HEK293 (cell line): ENCODE data around the gene DOK6.

Source experiments
- ZNF341 ChIP-seq: fragments of 450-650 bp; formaldehyde crosslinking; IDR thresholded peaks from 2 replicates; pipeline ENCODE4; 2016; ENCODE audit warnings: low read depth, missing biosample characterization, missing genetic modification characterization
- TF ChIP-seq, protein P1 (sequence below): fragments of 450-650 bp; formaldehyde crosslinking; IDR thresholded peaks from 2 replicates; pipeline ENCODE4 v1.5.1; 2016; ENCODE audit warnings: missing biosample characterization, missing genetic modification characterization
- TF ChIP-seq, protein P2 (sequence below): fragments of 450-650 bp; formaldehyde crosslinking; IDR thresholded peaks from 2 replicates; pipeline ENCODE4 v1.5.1; 2016; ENCODE audit warnings: missing biosample characterization, missing genetic modification characterization
- TF ChIP-seq, protein P3 (sequence below): fragments of 450-650 bp; formaldehyde crosslinking; IDR thresholded peaks from 2 replicates; pipeline ENCODE4 v1.5.1; 2016; ENCODE audit warnings: missing biosample characterization, missing genetic modification characterization

DNA sequence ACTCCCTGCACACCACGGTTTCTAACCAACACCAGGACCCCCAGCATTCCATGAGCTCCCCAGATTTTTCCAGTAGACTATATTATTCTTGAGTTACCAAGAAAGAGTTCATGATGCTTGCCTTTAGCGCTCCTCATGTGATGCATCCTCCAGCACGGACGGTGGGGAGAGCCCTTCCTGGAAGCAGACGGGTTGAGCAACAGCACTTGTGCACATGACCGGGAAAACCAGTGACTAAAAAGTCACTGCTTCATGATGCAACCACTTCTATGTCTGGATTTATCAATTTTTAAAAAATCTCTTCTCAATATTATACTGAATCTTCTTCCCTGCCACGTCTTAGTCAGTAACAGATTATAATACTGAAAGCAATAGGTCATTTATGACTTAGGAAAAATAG is 20.4 kb upstream of the DOK6 start:
- TF ChIP-seq, protein P1, sequence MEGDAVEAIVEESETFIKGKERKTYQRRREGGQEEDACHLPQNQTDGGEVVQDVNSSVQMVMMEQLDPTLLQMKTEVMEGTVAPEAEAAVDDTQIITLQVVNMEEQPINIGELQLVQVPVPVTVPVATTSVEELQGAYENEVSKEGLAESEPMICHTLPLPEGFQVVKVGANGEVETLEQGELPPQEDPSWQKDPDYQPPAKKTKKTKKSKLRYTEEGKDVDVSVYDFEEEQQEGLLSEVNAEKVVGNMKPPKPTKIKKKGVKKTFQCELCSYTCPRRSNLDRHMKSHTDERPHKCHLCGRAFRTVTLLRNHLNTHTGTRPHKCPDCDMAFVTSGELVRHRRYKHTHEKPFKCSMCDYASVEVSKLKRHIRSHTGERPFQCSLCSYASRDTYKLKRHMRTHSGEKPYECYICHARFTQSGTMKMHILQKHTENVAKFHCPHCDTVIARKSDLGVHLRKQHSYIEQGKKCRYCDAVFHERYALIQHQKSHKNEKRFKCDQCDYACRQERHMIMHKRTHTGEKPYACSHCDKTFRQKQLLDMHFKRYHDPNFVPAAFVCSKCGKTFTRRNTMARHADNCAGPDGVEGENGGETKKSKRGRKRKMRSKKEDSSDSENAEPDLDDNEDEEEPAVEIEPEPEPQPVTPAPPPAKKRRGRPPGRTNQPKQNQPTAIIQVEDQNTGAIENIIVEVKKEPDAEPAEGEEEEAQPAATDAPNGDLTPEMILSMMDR (tag by site-specific recombination) = no peak
- TF ChIP-seq, protein P2, sequence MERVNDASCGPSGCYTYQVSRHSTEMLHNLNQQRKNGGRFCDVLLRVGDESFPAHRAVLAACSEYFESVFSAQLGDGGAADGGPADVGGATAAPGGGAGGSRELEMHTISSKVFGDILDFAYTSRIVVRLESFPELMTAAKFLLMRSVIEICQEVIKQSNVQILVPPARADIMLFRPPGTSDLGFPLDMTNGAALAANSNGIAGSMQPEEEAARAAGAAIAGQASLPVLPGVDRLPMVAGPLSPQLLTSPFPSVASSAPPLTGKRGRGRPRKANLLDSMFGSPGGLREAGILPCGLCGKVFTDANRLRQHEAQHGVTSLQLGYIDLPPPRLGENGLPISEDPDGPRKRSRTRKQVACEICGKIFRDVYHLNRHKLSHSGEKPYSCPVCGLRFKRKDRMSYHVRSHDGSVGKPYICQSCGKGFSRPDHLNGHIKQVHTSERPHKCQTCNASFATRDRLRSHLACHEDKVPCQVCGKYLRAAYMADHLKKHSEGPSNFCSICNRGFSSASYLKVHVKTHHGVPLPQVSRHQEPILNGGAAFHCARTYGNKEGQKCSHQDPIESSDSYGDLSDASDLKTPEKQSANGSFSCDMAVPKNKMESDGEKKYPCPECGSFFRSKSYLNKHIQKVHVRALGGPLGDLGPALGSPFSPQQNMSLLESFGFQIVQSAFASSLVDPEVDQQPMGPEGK (tag by site-specific recombination) = no peak
- TF ChIP-seq, protein P3, sequence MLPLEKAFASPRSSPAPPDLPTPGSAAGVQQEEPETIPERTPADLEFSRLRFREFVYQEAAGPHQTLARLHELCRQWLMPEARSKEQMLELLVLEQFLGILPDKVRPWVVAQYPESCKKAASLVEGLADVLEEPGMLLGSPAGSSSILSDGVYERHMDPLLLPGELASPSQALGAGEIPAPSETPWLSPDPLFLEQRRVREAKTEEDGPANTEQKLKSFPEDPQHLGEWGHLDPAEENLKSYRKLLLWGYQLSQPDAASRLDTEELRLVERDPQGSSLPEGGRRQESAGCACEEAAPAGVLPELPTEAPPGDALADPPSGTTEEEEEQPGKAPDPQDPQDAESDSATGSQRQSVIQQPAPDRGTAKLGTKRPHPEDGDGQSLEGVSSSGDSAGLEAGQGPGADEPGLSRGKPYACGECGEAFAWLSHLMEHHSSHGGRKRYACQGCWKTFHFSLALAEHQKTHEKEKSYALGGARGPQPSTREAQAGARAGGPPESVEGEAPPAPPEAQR (tag by site-specific recombination) = no peak
- no peak for TF ChIP-seq ZNF341 (tag by site-specific recombination)
